Fibroblast of lung (primary cell): ENCODE results near the gene KIAA1671. TPM values are rescaled to one million over a fixed set of nuclear protein-coding genes. Genes with fewer than 3 reads are reported as not detected.

Experiments used
- DNase-seq, 2 donors: peaks; one replicate each; pipeline versions ENCODE4 v3.0.0 to v3.0.0-alpha.2; 2010; ENCODE audit warnings: low read depth in 2 of 2
- H2AFZ ChIP-seq: 2 replicates; pipeline ENCODE4 v1.5.1; 2012; ENCODE audit warnings: low read length, control low read depth, inconsistent platforms
- H3K27ac ChIP-seq: 2 replicates; pipeline ENCODE4 v1.5.1; 2011; ENCODE audit warnings: low read length, control low read depth; ENCODE audit not compliant: insufficient read depth
- H3K27me3 ChIP-seq: 2 replicates; pipeline ENCODE4 v1.5.1; 2011; ENCODE audit warnings: mild to moderate bottlenecking, low read length; ENCODE audit not compliant: control insufficient read depth, insufficient read depth
- H3K36me3 ChIP-seq: 2 replicates; pipeline ENCODE4 v1.5.1; 2011; ENCODE audit warnings: low read length; ENCODE audit not compliant: control insufficient read depth, insufficient read depth
- H3K4me1 ChIP-seq: 2 replicates; pipeline ENCODE4 v1.5.1; 2011; ENCODE audit warnings: low read length; ENCODE audit not compliant: control insufficient read depth, insufficient read depth; ENCODE audit errors: extremely low read depth
- H3K4me2 ChIP-seq: 2 replicates; pipeline ENCODE4 v1.5.1; 2011; ENCODE audit warnings: low read length, control low read depth; ENCODE audit not compliant: insufficient read depth; ENCODE audit errors: extremely low read depth
- H3K4me3 ChIP-seq, 4 experiments: fragments of 200-600 bp in 1 of 4; sonication (generic) in 1 of 4; replicated peaks in 1 of 4; 2 replicates each; pipeline ENCODE4 v1.5.1; 2011 to 2016; ENCODE audit warnings: low read length in 4 of 4, low read depth in 3 of 4, mild to moderate bottlenecking in 3 of 4, control low read depth in 2 of 4, inconsistent platforms in 1 of 4, mixed read lengths in 1 of 4; ENCODE audit not compliant: insufficient read depth in 1 of 4; ENCODE audit errors: control extremely low read depth in 1 of 4
- H3K79me2 ChIP-seq: 2 replicates; pipeline ENCODE4 v1.5.1; 2012; ENCODE audit warnings: mild to moderate bottlenecking, low read length, inconsistent platforms; ENCODE audit not compliant: control insufficient read depth, insufficient read depth
- H3K9ac ChIP-seq: 2 replicates; pipeline ENCODE4 v1.5.1; 2011; ENCODE audit warnings: mild to moderate bottlenecking, low read length, control low read depth; ENCODE audit not compliant: insufficient read depth
- H3K9me3 ChIP-seq: 2 replicates; pipeline ENCODE4 v1.5.1; 2012; ENCODE audit warnings: low read depth, low read length; ENCODE audit not compliant: control insufficient read depth, insufficient read depth
- H4K20me1 ChIP-seq: 2 replicates; pipeline ENCODE4 v1.5.1; 2011; ENCODE audit warnings: low read length; ENCODE audit not compliant: control insufficient read depth, insufficient read depth; ENCODE audit errors: extremely low read depth
- EZH2 ChIP-seq: IDR thresholded peaks from 2 replicates; pipeline ENCODE4 v1.5.1; 2012; ENCODE audit warnings: low read length, control low read depth, mild to moderate bottlenecking; ENCODE audit errors: missing control alignments
- polyA plus RNA-seq, 2 donors: library from polyadenylated mRNA; depleted of rRNA in 1 of 2; stranded (reverse) in 1 of 2; unstranded in 1 of 2; fragments of >200 nt; gene quantifications; 2 replicates each; pipeline ENCODE4 v1.2.1, GENCODE V29; 2011 to 2012; ENCODE audit warnings: missing spikeins in 1 of 2
- total RNA-seq: library from RNA; depleted of rRNA; stranded (reverse); fragments of >200 nt; gene quantifications from 2 replicates; pipeline ENCODE4 v1.2.1, GENCODE V29; 2014
- TF ChIP-seq, protein P1 (sequence below), 2 donors: IDR thresholded peaks in 1 of 2; conservative IDR thresholded peaks in 1 of 2; 1 replicate in 1 of 2; 2 replicates in 1 of 2; pipeline ENCODE4 v1.5.1; 2011 to 2012; ENCODE audit warnings: low read length in 2 of 2, control low read depth in 1 of 2, inconsistent platforms in 1 of 2, low read depth in 1 of 2, mild to moderate bottlenecking in 1 of 2

KIAA1671 gene
- total and polyA plus RNA-seq, 2 donors (not counting 1 experiment from before 2014, with no cell fraction given), result 0.34 to 1.3 TPM

DNA sequence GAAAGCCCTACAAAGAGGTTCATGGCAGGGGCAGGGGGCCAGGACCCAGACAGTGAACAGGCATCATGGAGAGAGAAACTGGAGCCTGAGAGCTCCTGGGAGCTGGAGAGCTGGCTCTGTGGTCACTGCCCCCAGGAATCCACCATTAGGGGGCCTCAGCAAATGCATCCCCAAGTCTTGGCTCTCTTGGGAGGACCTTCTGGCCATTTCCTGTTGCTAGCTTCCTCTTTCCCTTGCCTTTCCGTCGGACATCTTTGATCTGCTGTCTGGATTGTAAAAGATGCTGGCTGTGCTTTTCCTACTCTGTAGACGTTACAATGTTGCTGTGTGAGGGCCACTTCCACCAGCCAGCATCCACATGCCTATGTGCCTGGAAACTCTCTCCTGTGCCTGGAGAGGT, 259.8 kb downstream of the KIAA1671 start:
- Histone ChIP-seq H3K27me3 (no peaks in the 10 kb centered on the region), H3K9me3 (no peaks in the 10 kb centered on the region), H3K9ac (no peak overlapping the region), H3K79me2 (no peaks in the 10 kb centered on the region), H3K4me3 (no peak overlapping the region), H3K4me1 (no peaks in the 10 kb centered on the region), H3K36me3 (no peaks in the 10 kb centered on the region), H3K27ac (no peak overlapping the region), H2AFZ (no peak overlapping the region), H3K4me2 (no peak overlapping the region), H4K20me1 (no peaks in the 10 kb centered on the region)
- TF ChIP-seq, protein P1, sequence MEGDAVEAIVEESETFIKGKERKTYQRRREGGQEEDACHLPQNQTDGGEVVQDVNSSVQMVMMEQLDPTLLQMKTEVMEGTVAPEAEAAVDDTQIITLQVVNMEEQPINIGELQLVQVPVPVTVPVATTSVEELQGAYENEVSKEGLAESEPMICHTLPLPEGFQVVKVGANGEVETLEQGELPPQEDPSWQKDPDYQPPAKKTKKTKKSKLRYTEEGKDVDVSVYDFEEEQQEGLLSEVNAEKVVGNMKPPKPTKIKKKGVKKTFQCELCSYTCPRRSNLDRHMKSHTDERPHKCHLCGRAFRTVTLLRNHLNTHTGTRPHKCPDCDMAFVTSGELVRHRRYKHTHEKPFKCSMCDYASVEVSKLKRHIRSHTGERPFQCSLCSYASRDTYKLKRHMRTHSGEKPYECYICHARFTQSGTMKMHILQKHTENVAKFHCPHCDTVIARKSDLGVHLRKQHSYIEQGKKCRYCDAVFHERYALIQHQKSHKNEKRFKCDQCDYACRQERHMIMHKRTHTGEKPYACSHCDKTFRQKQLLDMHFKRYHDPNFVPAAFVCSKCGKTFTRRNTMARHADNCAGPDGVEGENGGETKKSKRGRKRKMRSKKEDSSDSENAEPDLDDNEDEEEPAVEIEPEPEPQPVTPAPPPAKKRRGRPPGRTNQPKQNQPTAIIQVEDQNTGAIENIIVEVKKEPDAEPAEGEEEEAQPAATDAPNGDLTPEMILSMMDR (conservative IDR thresholded peaks at IDR 0.05 in 1 of 2, IDR thresholded peaks at IDR 0.05 in 1 of 2; ENCODE audit: low read depth in 1 of 2, low read length in 2 of 2), result no peak
- no peak for TF ChIP-seq EZH2
- DNase-seq, result no peak

DNA sequence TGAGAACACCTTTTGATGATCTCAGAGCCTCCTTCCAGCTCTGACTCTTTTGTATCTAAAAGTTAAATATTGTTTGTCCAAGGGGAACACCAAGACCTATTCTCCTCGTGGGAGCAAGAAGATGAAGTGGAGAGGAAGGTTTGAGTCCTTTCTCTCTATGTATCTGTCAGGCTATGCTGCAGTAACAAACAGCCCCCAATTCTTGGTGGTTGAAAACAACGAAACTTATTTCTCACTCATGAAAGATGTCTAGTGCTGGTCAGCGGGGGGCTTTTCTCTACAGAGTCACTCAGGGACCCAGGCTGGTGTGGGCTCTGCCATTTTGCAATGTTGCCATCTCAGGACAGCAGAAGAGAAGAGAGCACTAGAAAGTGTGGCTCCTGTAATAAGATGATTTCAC, 260.7 kb downstream of the KIAA1671 start:
- Histone ChIP-seq H3K27ac (no peak overlapping the region), H3K36me3 (no peaks in the 10 kb centered on the region), H3K79me2 (no peaks in the 10 kb centered on the region), H3K9ac (no peak overlapping the region), H3K4me2 (no peak overlapping the region), H2AFZ (no peak overlapping the region), H4K20me1 (no peaks in the 10 kb centered on the region), H3K4me1 (no peaks in the 10 kb centered on the region), H3K27me3 (no peaks in the 10 kb centered on the region), H3K9me3 (no peaks in the 10 kb centered on the region), H3K4me3 (no peak overlapping the region)
- TF ChIP-seq, protein P1 (conservative IDR thresholded peaks at IDR 0.05 in 1 of 2, IDR thresholded peaks at IDR 0.05 in 1 of 2; ENCODE audit: low read depth in 1 of 2, low read length in 2 of 2), result no peak
- TF ChIP-seq EZH2, result no peak
- no peak for DNase-seq

DNA sequence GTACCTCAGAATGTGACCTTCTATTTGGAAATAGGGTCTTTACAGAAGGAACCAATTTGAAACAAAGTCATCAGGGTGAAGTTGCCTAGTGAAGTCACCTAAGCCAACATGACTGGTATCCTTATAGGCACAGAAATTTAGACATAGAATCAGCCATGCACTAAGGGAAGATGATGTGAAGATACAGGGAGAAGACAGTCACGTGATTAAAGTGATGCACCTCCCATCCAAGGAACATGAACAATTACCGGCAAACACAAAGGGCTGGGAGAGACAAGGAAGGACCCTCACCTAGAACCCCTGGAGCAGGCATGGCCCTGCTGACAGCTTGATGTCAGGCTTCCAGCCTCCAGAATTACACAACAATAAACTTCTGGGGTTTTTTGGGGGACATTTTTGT, 263.7 kb downstream of the KIAA1671 start:
- Histone ChIP-seq H3K36me3 (no peaks in the 10 kb centered on the region), H3K4me2 (no peak overlapping the region), H3K79me2 (no peaks in the 10 kb centered on the region), H3K9ac (no peak overlapping the region), H3K9me3 (no peaks in the 10 kb centered on the region), H2AFZ (no peak overlapping the region), H3K4me1 (no peaks in the 10 kb centered on the region), H4K20me1 (no peaks in the 10 kb centered on the region), H3K27ac (no peak overlapping the region), H3K27me3 (no peaks in the 10 kb centered on the region), H3K4me3 (no peak overlapping the region)
- no peak for TF ChIP-seq EZH2
- TF ChIP-seq, protein P1 (conservative IDR thresholded peaks at IDR 0.05 in 1 of 2, IDR thresholded peaks at IDR 0.05 in 1 of 2; ENCODE audit: low read depth in 1 of 2, low read length in 2 of 2), result no peak
- DNase-seq, result no peak
